Activated naive CD4-positive, alpha-beta T cell treated with anti-CD3 and anti-CD28 coated beads, Interleukin-2, amount 50 U/mL, for 72 hours (primary cell): Measurements from ENCODE around the gene TBCK. TPM values are rescaled to one million over a fixed set of nuclear protein-coding genes. Genes with fewer than 3 reads are reported as not detected.

Source experiments
- ATAC-seq, 2 donors: fragments of 150-1000 bp; cut with Tn5 transposase; 2 replicates each; pipeline ENCODE4 v1.10.0; 2021; ENCODE audit warnings: mild to moderate bottlenecking in 2 of 2, moderate library complexity in 2 of 2
- DNase-seq, 2 donors: peaks; one replicate each; pipeline ENCODE4 v3.0.0; 2021 to 2022; ENCODE audit warnings: low spot score in 2 of 2
- H3K27ac Mint-ChIP-seq, 2 donors: one replicate each; pipeline ENCODE4 v1.8.0; 2022; ENCODE audit warnings: mild to moderate bottlenecking in 2 of 2, mixed read lengths in 2 of 2
- H3K36me3 Mint-ChIP-seq, 2 donors: one replicate each; pipeline ENCODE4 v1.8.0; 2022; ENCODE audit warnings: mixed read lengths in 2 of 2
- H3K9me3 Mint-ChIP-seq, 2 donors: one replicate each; pipeline ENCODE4 v1.8.0; 2022; ENCODE audit warnings: mixed read lengths in 2 of 2
- total RNA-seq, 2 donors: library from RNA; stranded (reverse); gene quantifications; one replicate each; pipeline ENCODE4 v1.2.3, GENCODE V29; 2022

Gene TBCK
- total RNA-seq, result 10 to 100 TPM; 17.6 to 45.9 TPM

DNA sequence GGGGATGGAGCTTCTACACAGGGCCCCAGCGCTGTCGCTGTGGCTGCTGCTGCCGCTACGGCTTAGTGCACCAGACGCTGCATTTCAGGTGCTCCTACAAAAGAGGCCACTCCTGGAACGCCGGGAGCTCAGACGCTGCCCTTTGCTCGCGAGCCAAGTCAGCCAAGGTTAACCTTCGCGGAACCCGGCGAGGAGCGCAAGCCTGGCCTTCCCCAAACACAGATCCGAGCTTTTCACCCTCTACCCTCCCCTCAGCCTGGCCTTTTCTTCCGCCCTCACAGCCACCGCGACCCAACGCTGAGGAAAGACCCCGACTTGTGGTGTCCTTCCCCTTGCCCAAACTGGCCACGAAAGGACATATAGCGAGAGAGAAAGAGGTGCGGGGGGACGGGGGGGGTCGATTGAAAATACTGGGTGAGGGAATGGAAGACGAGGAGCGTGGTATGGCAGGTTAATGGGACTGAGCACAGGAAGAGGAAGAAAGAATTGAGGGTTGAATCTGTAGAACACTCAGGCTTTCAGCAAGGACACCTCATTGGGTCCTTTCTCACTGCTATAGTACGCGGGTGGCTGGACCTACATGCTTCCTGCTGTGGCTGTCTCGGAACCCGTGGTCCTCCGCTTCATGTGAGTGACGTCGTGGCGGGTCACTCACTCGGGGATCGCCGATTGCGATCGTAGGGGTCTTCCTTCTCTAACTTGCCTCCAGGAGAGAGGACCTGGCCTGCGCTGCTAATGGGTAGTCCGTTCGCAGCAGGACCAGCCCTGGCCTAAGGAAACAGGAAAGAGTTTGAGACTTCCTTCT is at the start of gene TBCK, which contains the start of gene AIMP1:
TBCK (minus strand) TSS at position 242 of the 805 bp plus-strand sequence. CDS start 7,249 bp downstream, outside the sequence.
AIMP1 (plus strand) TSS at position 583 of the 805 bp plus-strand sequence. CDS start 8,460 bp downstream, outside the sequence.
- no peak within 1 kb of the TSS for H3K27ac Mint-ChIP-seq
- H3K9me3 Mint-ChIP-seq, result no peaks in the 10 kb centered on the region
- H3K36me3 Mint-ChIP-seq, result peaks cover 12 to 14% of the 10 kb centered on the region in 2 donors

DNA sequence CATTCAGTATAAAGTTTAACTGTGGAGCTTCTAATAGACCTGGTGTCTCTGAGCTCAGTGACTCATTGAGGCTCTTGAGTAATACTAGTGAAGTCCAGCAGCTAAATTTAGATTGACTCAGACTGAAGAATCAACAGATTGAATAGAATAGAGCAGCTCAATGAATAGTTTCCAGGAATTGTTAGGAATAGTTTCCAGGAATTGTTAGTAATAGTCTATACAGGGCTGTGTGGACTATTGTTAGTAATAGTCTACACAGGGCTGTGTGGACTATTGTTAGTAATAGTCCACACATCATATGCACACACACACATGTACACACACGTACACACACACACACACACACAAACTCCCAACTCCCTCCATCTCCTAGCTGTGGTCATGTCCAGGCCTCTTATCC is 49.6 kb upstream of the TBCK start:
- no peaks in the 10 kb centered on the region for H3K9me3 Mint-ChIP-seq
- H3K27ac Mint-ChIP-seq, result no peak overlapping the region
- no peak for DNase-seq
- ATAC-seq, result no peak
- no peaks in the 10 kb centered on the region for H3K36me3 Mint-ChIP-seq

More for the DNA sequence above, at the start of gene TBCK, which contains the start of gene AIMP1:
- DNase-seq (peak; percentile 78), ATAC-seq (peak; percentile 75 to 84)

GRCh38 chr4:106364282-106364681 is 48.3 kb upstream of the TBCK start:
- no peak for ATAC-seq
- DNase-seq, result no peak
- Mint-ChIP-seq H3K27ac (no peak overlapping the region), H3K9me3 (no peaks in the 10 kb centered on the region), H3K36me3 (no peaks in the 10 kb centered on the region)

GRCh38 chr4:106362086-106362825 is 46.2 kb upstream of the TBCK start:
- no peak for DNase-seq
- no peak for ATAC-seq
- Mint-ChIP-seq H3K9me3 (no peaks in the 10 kb centered on the region), H3K36me3 (no peaks in the 10 kb centered on the region), H3K27ac (no peak overlapping the region)

- H3K27ac Mint-ChIP-seq, result no peak overlapping the region
- DNase-seq, result no peak
- no peaks in the 10 kb centered on the region for H3K36me3 Mint-ChIP-seq
- ATAC-seq, result no peak
- no peaks in the 10 kb centered on the region for H3K9me3 Mint-ChIP-seq
Measured at GRCh38 chr4:106358899-106359298, 42.9 kb upstream of the TBCK start.

- ATAC-seq (no peak), DNase-seq (no peak)
- Mint-ChIP-seq H3K36me3 (no peaks in the 10 kb centered on the region), H3K9me3 (no peaks in the 10 kb centered on the region), H3K27ac (no peak overlapping the region)
Measured at GRCh38 chr4:106355193-106355592, 39.2 kb upstream of the TBCK start.

- Mint-ChIP-seq H3K9me3 (no peaks in the 10 kb centered on the region), H3K36me3 (no peaks in the 10 kb centered on the region), H3K27ac (no peak overlapping the region)
- ATAC-seq (no peak), DNase-seq (no peak)
Measured at GRCh38 chr4:106353786-106354185, 37.8 kb upstream of the TBCK start.

DNA sequence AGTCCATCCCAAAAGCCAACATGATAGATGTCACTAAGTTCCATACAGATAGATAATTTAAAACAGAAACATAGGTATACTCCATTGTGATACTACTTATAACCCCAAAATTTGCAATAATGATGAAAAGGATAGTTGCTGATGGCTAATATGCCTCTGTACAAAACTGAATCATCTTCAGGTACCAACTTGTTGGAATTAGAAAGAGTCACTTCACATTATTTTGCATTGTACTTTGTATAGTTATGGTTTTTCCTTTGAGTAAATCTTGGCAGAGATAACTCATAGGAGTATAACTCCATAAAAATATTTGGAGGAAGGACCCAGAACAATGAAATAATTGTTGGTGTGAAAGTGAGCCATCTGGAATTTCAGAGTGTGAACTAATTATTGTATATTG is 35.0 kb upstream of the TBCK start:
- Mint-ChIP-seq H3K36me3 (no peaks in the 10 kb centered on the region), H3K9me3 (no peaks in the 10 kb centered on the region), H3K27ac (no peak overlapping the region)
- DNase-seq (no peak), ATAC-seq (no peak)

DNA sequence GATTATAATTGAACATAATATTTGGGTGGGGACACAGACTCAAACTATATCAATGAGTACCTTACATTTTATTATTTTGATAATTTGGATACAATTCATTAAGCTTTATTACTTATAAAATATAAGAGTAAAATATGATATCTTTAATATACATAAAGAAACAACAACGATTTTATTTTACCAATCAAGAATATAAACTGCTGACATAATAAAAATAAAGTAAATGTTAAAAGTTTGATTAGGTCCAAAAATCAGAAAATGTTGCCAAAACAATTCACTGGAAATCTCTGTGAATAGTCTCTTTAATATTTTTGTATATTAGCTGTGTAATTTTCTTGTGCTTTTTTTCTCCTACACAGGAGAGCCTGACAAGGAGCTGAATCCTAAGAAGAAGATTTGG is 31.2 kb upstream of the TBCK start:
- no peaks in the 10 kb centered on the region for H3K9me3 Mint-ChIP-seq
- peaks cover 7 to 8% of the 10 kb centered on the region in 2 donors for H3K36me3 Mint-ChIP-seq
- no peak overlapping the region for H3K27ac Mint-ChIP-seq
- ATAC-seq (no peak), DNase-seq (no peak)

DNA sequence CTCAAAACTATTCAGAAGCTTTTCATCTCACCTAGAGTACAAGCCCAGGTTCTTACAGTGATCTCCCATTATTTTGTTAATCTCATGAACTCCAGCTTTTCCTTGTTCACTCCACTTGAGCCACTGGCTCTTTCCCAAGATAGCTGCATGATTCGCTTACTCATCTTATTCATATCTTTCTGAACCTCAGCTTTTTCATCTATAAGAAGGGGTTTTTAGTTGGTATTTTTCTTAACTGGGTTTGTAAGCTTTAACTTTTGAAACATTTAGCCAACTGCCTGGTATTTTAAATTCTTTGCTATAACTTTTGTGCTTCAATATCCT is 28.6 kb upstream of the TBCK start:
- DNase-seq (no peak), ATAC-seq (no peak)
- Mint-ChIP-seq H3K9me3 (no peaks in the 10 kb centered on the region), H3K36me3 (peaks cover 18 to 33% of the 10 kb centered on the region in 2 donors), H3K27ac (no peak overlapping the region)

GRCh38 chr4:106343865-106344646 is 28.0 kb upstream of the TBCK start:
- H3K9me3 Mint-ChIP-seq, result peaks cover 0 to 4% of the 10 kb centered on the region in 2 donors
- H3K36me3 Mint-ChIP-seq, result peaks cover 23 to 39% of the 10 kb centered on the region in 2 donors
- no peak overlapping the region for H3K27ac Mint-ChIP-seq
- no peak for ATAC-seq
- no peak for DNase-seq

DNA sequence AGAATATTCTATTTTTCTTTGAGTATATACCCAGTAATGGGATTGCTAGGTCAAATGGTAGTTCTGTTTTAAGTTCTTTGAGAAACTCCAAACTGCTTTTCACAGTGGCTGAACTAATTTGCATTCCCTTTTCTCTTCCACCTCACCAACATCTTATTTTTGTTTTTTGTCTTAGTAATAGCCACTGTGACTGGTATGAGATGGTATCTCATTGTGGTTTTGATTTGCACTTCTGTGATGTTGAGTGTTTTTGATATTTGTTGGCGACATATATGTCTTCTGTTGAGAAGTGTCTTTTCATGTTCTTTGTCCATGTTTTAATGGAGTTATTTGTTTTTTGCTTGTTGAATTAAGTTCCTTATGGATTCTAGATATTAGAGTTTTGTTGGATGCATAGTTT is 24.8 kb upstream of the TBCK start:
- DNase-seq (no peak), ATAC-seq (no peak)
- Mint-ChIP-seq H3K9me3 (peaks cover 5 to 10% of the 10 kb centered on the region in 2 donors), H3K36me3 (peaks cover 50 to 66% of the 10 kb centered on the region in 2 donors), H3K27ac (no peak overlapping the region)

- Mint-ChIP-seq H3K9me3 (peaks cover 5 to 10% of the 10 kb centered on the region in 2 donors), H3K36me3 (peaks cover 56 to 76% of the 10 kb centered on the region in 2 donors), H3K27ac (no peak overlapping the region)
- ATAC-seq, result no peak
- DNase-seq, result no peak
Measured at GRCh38 chr4:106339431-106339830, 23.4 kb upstream of the TBCK start.

DNA sequence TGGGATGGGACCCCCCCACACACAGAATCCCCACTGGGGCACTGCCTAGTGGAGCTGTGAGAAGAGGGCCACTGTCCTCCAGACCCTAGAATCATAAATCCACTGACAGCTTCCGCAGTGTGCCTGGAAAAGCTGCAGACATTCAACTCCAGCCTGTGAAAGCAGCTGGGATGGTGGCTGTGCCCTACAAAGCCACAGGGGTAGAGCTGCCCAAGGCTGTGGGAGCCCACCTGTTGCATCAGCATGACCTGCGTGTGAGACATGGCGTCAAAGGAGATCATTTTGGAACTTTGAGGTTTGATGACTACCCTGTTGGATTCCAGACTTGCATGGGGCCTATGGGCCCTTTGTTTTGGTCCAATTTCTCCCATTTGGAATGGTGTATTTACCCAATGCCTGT is 22.7 kb upstream of the TBCK start:
- DNase-seq (no peak), ATAC-seq (no peak)
- peaks cover 56 to 73% of the 10 kb centered on the region in 2 donors for H3K36me3 Mint-ChIP-seq
- H3K9me3 Mint-ChIP-seq, result peaks cover 5 to 10% of the 10 kb centered on the region in 2 donors
- H3K27ac Mint-ChIP-seq, result no peak overlapping the region

DNA sequence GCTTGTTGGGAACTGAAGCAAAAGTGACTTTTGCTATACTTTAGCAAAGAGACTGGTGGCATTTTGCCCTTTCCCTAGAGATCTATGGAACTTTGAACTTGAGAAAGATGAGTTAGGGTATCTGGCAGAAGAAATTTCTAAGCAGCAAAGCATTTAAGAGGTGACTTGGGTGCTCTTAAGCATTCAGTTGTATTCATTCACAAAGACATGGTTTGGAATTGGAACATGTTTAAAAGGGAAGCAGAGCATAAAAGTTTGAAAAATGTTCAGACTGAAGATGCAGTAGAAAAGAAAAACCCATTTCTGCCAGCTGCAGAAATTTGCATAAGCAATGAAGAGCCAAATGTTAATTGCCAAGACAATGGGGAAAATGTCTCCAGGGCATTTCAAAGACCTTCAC is 21.9 kb upstream of the TBCK start:
- peaks cover 5 to 10% of the 10 kb centered on the region in 2 donors for H3K9me3 Mint-ChIP-seq
- no peak for DNase-seq
- H3K27ac Mint-ChIP-seq, result no peak overlapping the region
- peaks cover 56 to 73% of the 10 kb centered on the region in 2 donors for H3K36me3 Mint-ChIP-seq
- ATAC-seq, result no peak

- no peak for ATAC-seq
- no peak for DNase-seq
- H3K27ac Mint-ChIP-seq, result no peak overlapping the region
- H3K36me3 Mint-ChIP-seq, result peaks cover 51 to 72% of the 10 kb centered on the region in 2 donors
- H3K9me3 Mint-ChIP-seq, result peaks cover 5 to 10% of the 10 kb centered on the region in 2 donors
Measured at GRCh38 chr4:106336618-106337017, 20.6 kb upstream of the TBCK start.
